ENCODE data around the gene SYPL1.
"Not testable (repeated sequence)": the region's sequence is repeated elsewhere in the genome, so short reads cannot be mapped to it uniquely, and the experiment has no call there.

DNA sequence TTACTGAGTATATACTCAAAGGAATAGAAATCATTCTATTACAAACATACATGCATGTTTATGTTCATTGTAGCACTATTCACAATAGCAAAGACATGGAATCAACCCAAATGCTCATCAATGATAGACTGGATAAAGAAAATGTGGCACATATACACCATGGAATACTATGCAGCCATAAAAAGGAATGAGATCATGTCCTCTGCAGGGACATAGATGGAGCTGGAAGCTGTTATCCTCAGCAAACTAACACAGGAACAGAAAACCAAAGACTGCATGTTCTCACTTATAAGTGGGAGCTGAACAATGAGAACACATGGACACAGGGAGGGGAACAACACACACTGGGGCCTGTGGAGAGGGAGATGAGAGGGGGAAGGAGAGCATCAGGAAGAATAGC, 26.1 kb upstream of the SYPL1 start:
- TF ChIP-seq, protein P1, sequence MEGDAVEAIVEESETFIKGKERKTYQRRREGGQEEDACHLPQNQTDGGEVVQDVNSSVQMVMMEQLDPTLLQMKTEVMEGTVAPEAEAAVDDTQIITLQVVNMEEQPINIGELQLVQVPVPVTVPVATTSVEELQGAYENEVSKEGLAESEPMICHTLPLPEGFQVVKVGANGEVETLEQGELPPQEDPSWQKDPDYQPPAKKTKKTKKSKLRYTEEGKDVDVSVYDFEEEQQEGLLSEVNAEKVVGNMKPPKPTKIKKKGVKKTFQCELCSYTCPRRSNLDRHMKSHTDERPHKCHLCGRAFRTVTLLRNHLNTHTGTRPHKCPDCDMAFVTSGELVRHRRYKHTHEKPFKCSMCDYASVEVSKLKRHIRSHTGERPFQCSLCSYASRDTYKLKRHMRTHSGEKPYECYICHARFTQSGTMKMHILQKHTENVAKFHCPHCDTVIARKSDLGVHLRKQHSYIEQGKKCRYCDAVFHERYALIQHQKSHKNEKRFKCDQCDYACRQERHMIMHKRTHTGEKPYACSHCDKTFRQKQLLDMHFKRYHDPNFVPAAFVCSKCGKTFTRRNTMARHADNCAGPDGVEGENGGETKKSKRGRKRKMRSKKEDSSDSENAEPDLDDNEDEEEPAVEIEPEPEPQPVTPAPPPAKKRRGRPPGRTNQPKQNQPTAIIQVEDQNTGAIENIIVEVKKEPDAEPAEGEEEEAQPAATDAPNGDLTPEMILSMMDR (IDR thresholded peaks at IDR 0.05 in 8 of 11, conservative IDR thresholded peaks at IDR 0.05 in 3 of 11) = not testable (repeated sequence)
- not testable (repeated sequence) for TF ChIP-seq POLR2A, POLR2AphosphoS5 (IDR thresholded peaks at IDR 0.05)

All from spleen (tissue), 7 donors.